ENCODE measurements around the gene AGAP1.

Gene AGAP1

DNA sequence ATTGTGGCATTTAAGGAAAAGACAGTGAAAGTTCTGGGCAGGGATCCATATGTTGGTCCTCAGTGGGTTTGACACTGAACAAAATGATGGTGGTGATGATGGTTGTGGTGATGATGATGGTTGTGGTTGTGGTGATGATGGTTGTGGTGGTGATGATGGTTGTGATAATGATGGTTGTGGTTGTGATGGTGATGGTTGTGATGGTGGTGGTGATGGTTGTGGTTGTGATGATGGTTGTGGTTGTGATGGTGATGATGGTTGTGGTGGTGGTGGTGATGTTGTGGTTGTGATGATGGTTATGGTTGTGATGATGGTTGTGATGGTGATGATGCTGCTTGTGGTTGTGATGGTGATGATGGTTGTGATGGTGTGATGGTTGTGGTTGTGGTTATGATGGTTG lies 308.7 kb downstream of the AGAP1 start:
- no peaks in the 10 kb centered on the region for H3K27me3 ChIP-seq (ENCODE audit: control insufficient read depth, insufficient read depth, low read length)
- H3K27ac ChIP-seq (ENCODE audit: low read length), result no peak overlapping the region
- H3K4me3 ChIP-seq (ENCODE audit: low read length), result no peak overlapping the region
- H3K9me3 ChIP-seq (ENCODE audit: control insufficient read depth, insufficient read depth, low read length), result no peaks in the 10 kb centered on the region
- H3K36me3 ChIP-seq (ENCODE audit: control insufficient read depth, insufficient read depth, low read length), result peaks cover 4% of the 10 kb centered on the region; the same call in 1 of the 2 replicates
- DNase-seq (ENCODE audit: low read depth, low spot score), result no peak
- no peaks in the 10 kb centered on the region; the same call in 1 of the 2 replicates for H3K4me1 ChIP-seq (ENCODE audit: control insufficient read depth, insufficient read depth, low read length)

- Histone ChIP-seq H3K4me3 (ENCODE audit: low read length) (no peak overlapping the region), H3K4me1 (ENCODE audit: control insufficient read depth, insufficient read depth, low read length) (no peaks in the 10 kb centered on the region; the same call in 1 of the 2 replicates), H3K9me3 (ENCODE audit: control insufficient read depth, insufficient read depth, low read length) (no peaks in the 10 kb centered on the region), H3K27ac (ENCODE audit: low read length) (no peak overlapping the region), H3K27me3 (ENCODE audit: control insufficient read depth, insufficient read depth, low read length) (no peaks in the 10 kb centered on the region), H3K36me3 (ENCODE audit: control insufficient read depth, insufficient read depth, low read length) (peaks cover 4% of the 10 kb centered on the region; the same call in 1 of the 2 replicates)
- no CpG with 5 or more reads among the region's 1 CpG for WGBS (ENCODE audit: insufficient coverage, insufficient read length)
- no peak for DNase-seq (ENCODE audit: low read depth, low spot score)
These were observed 309.2 kb downstream of the AGAP1 start for GRCh38 chr2:235803028-235803427.

- H3K27me3 ChIP-seq (ENCODE audit: control insufficient read depth, insufficient read depth, low read length), result no peaks in the 10 kb centered on the region
- H3K4me3 ChIP-seq (ENCODE audit: low read length), result no peak overlapping the region
- H3K4me1 ChIP-seq (ENCODE audit: control insufficient read depth, insufficient read depth, low read length), result no peaks in the 10 kb centered on the region; the same call in 1 of the 2 replicates
- no peak for DNase-seq (ENCODE audit: low read depth, low spot score)
- peaks cover 4% of the 10 kb centered on the region; the same call in 1 of the 2 replicates for H3K36me3 ChIP-seq (ENCODE audit: control insufficient read depth, insufficient read depth, low read length)
- no CpG with 5 or more reads among the region's 6 CpGs for WGBS (ENCODE audit: insufficient coverage, insufficient read length)
- H3K27ac ChIP-seq (ENCODE audit: low read length), result no peak overlapping the region
- no peaks in the 10 kb centered on the region for H3K9me3 ChIP-seq (ENCODE audit: control insufficient read depth, insufficient read depth, low read length)
These were observed 310.8 kb downstream of the AGAP1 start for GRCh38 chr2:235804676-235805075.

DNA sequence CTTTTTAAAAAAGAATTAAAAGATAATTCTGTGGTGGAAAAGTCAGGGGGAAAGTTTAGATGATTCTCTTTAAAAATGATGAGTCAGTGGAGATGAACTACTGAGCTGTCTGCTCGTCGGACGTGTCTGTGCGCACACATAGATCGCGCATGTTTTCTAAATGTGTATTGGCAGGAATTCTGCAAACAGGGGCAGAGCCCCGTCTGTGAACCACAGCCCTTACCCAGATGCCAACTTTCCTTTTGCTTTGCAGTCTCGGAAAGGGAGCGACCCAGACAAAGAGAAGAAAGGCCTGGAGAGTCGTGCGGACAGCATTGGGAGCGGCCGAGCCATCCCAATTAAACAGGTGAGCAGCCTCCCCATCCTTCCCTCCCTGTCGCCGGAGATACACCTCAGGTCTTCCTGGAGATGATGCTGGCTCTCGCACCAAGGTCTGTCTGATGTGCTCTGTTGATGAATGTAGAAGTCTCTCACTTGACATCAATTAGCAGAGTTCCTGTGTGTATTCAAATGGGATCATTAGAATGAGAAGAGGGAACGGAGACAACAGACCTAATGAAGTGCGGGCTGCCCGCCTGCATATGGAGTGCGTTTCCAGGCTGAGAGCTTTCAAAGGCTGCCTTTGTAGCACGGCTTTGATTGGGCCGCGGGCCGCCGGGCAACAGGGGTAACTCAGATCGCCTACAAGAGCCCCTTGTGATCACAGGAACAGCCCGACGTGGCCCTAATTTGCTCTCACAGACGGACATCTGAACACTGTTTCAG lies 313.3 kb downstream of the AGAP1 start:
- DNase-seq (ENCODE audit: low read depth, low spot score), result no peak
- Histone ChIP-seq H3K27me3 (ENCODE audit: control insufficient read depth, insufficient read depth, low read length) (no peaks in the 10 kb centered on the region), H3K36me3 (ENCODE audit: control insufficient read depth, insufficient read depth, low read length) (no peaks in the 10 kb centered on the region), H3K4me1 (ENCODE audit: control insufficient read depth, insufficient read depth, low read length) (peaks cover 1% of the 10 kb centered on the region), H3K9me3 (ENCODE audit: control insufficient read depth, insufficient read depth, low read length) (no peaks in the 10 kb centered on the region), H3K4me3 (ENCODE audit: low read length) (no peak overlapping the region), H3K27ac (ENCODE audit: low read length) (no peak overlapping the region)
- no CpG with 5 or more reads among the region's 29 CpGs for WGBS (ENCODE audit: insufficient coverage, insufficient read length)

DNA sequence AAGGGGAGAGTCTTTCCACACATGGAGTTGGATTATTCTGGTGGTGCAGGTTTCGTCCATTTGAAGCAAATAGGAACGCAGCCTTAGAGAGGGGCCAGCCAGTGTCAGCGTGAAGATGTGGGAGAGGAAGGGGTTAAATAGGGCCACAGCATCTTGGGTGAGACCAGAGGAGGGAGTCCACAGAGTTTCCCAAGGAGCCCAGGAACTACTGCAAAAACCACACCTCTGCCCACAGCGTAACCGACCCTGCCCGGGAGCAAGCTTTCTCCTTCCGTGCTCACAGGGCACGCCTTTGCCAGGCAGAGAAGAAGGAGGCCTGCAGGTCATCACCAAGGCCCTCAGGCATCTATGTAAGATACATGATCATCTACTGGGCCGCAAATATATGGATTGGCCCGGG lies 314.5 kb downstream of the AGAP1 start:
- Histone ChIP-seq H3K9me3 (ENCODE audit: control insufficient read depth, insufficient read depth, low read length) (no peaks in the 10 kb centered on the region), H3K36me3 (ENCODE audit: control insufficient read depth, insufficient read depth, low read length) (no peaks in the 10 kb centered on the region), H3K27me3 (ENCODE audit: control insufficient read depth, insufficient read depth, low read length) (no peaks in the 10 kb centered on the region), H3K4me1 (ENCODE audit: control insufficient read depth, insufficient read depth, low read length) (peaks cover 1% of the 10 kb centered on the region), H3K4me3 (ENCODE audit: low read length) (no peak overlapping the region), H3K27ac (ENCODE audit: low read length) (no peak overlapping the region)
- DNase-seq (ENCODE audit: low read depth, low spot score), result no peak
- no CpG with 5 or more reads among the region's 10 CpGs for WGBS (ENCODE audit: insufficient coverage, insufficient read length)

DNA sequence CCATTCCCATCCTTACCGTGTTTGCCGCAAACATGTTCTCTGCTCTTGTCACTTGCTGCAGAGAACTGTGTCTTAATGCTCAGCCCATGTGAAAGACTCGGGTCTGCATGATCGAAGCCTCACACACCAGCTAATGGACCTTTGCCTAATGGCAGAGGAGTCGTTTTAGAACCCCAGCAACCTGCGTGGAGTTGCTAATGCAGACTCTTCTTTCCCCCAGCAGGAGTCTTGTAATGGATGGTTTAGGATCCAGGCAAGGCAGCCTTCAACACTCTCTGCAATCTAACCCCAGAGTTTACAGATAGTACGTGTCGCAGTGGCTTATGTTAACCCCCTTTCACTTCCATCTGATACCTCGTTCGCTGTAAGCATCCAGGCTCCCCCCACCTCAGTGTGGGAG lies 316.4 kb downstream of the AGAP1 start:
- Histone ChIP-seq H3K27ac (ENCODE audit: low read length) (no peak overlapping the region), H3K36me3 (ENCODE audit: control insufficient read depth, insufficient read depth, low read length) (no peaks in the 10 kb centered on the region), H3K4me3 (ENCODE audit: low read length) (no peak overlapping the region), H3K27me3 (ENCODE audit: control insufficient read depth, insufficient read depth, low read length) (no peaks in the 10 kb centered on the region), H3K9me3 (ENCODE audit: control insufficient read depth, insufficient read depth, low read length) (no peaks in the 10 kb centered on the region), H3K4me1 (ENCODE audit: control insufficient read depth, insufficient read depth, low read length) (peaks cover 1% of the 10 kb centered on the region)
- no CpG with 5 or more reads among the region's 10 CpGs for WGBS (ENCODE audit: insufficient coverage, insufficient read length)
- DNase-seq (ENCODE audit: low read depth, low spot score), result no peak

DNA sequence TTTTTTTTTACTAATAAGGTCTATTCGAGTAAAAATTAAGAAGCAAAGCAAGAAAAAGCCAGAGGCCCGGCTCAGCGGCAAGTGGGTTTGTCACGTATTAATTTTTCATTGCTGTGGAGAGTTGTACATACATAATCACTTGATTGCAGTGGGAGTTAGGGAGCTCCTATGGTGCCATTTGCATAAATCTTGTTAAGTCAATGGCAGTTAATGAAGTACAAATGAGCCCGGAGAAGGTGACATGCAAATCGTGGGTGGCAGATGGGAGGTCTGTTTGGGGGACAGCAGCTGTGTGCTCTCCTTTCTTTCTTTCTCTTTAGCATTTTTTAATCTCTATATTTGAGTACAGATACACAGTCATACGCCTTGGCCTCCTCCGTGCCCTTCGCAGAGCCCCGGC lies 317.0 kb downstream of the AGAP1 start:
- Histone ChIP-seq H3K9me3 (ENCODE audit: control insufficient read depth, insufficient read depth, low read length) (no peaks in the 10 kb centered on the region), H3K4me1 (ENCODE audit: control insufficient read depth, insufficient read depth, low read length) (peaks cover 1% of the 10 kb centered on the region), H3K4me3 (ENCODE audit: low read length) (no peak overlapping the region), H3K27me3 (ENCODE audit: control insufficient read depth, insufficient read depth, low read length) (no peaks in the 10 kb centered on the region), H3K27ac (ENCODE audit: low read length) (no peak overlapping the region), H3K36me3 (ENCODE audit: control insufficient read depth, insufficient read depth, low read length) (no peaks in the 10 kb centered on the region)
- DNase-seq (ENCODE audit: low read depth, low spot score), result no peak
- no CpG with 5 or more reads among the region's 10 CpGs for WGBS (ENCODE audit: insufficient coverage, insufficient read length)

DNA sequence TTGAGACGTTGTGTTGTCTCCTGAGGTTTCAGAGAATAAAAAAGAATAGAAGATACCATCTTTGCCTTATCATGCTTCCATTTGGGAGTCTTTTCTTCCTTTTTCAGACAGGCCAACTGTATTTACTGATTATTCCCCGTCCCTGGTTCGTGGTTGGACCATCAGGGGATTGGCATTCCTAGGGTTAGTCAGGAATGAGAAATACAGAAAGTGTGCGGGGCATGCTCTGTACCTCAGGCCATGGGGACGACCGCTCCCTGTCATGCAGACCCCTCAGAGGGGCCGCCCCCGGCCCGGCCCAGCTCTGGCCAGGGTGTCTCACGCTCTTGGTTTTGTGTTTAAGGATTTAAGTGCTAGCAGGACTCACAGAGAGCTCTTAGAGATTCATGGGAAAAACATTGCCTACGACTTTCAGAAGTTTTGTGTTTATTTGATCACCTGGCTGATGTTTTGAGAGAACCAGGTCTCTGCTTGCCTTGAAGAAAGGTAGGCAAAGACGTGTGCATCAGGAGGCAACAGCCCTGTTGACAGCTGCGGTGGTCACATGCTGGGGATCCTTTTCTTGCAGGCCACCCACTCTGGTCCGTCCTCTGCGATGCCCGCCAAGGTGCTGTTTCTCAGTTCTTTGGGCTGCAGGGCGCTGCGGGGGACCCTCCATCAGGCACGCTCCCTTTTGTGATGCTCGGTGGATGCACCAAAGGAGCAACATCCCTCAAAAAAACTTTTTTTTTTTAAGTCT lies 317.8 kb downstream of the AGAP1 start:
- Histone ChIP-seq H3K27me3 (ENCODE audit: control insufficient read depth, insufficient read depth, low read length) (no peaks in the 10 kb centered on the region), H3K9me3 (ENCODE audit: control insufficient read depth, insufficient read depth, low read length) (no peaks in the 10 kb centered on the region), H3K36me3 (ENCODE audit: control insufficient read depth, insufficient read depth, low read length) (no peaks in the 10 kb centered on the region), H3K4me3 (ENCODE audit: low read length) (no peak overlapping the region), H3K4me1 (ENCODE audit: control insufficient read depth, insufficient read depth, low read length) (peaks cover 1% of the 10 kb centered on the region), H3K27ac (ENCODE audit: low read length) (no peak overlapping the region)
- DNase-seq (ENCODE audit: low read depth, low spot score), result no peak
- WGBS (ENCODE audit: insufficient coverage, insufficient read length), result no CpG with 5 or more reads among the region's 20 CpGs

DNA sequence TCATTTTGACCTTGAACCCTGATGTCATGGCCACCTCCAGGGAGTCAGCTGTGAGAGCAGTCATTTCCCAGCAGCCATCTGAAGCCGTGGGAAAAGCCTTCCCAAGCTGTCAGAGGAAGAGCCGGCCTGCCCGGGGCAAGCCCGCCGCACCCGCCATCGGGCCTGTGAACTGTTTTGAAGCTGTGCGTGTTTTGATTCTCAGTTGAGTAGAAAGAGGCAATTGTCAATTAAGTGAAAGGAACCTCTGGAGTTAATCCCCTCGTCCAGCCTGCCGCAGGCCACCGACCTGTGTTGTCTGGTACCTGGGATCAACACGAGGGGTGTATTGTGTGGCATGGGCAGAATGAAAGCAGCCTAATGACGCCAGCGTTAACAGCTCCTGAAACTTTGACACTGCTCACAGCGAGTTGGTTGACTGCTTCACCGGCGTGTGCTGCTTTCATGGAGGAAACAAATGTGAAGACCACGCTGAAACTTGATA lies 318.4 kb downstream of the AGAP1 start:
- H3K27ac ChIP-seq (ENCODE audit: low read length), result no peak overlapping the region
- no peak overlapping the region for H3K4me3 ChIP-seq (ENCODE audit: low read length)
- DNase-seq (ENCODE audit: low read depth, low spot score), result no peak
- H3K9me3 ChIP-seq (ENCODE audit: control insufficient read depth, insufficient read depth, low read length), result no peaks in the 10 kb centered on the region
- no peaks in the 10 kb centered on the region for H3K27me3 ChIP-seq (ENCODE audit: control insufficient read depth, insufficient read depth, low read length)
- no CpG with 5 or more reads among the region's 18 CpGs for WGBS (ENCODE audit: insufficient coverage, insufficient read length)
- no peaks in the 10 kb centered on the region for H3K36me3 ChIP-seq (ENCODE audit: control insufficient read depth, insufficient read depth, low read length)
- peaks cover 1% of the 10 kb centered on the region for H3K4me1 ChIP-seq (ENCODE audit: control insufficient read depth, insufficient read depth, low read length)

DNA sequence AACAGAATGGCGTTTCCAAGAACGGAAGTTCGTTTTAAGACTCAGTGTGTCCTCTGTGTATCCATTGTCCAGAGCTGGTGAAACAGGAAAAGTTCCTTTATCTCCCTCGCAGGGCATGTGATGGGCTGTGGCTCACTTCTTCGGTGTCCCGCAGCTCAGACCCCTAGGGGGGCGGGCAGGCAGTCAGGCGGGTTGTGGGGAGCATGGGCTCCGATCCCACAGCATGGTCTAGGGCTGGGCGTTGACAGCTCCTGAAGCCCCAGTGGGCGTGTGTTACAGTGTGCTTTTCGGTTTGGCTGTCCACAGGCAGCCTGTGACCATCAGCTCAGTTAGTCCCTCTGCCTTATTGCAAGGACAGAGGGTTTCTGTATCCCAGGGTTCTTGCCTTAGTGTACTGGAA lies 319.6 kb downstream of the AGAP1 start:
- Histone ChIP-seq H3K9me3 (ENCODE audit: control insufficient read depth, insufficient read depth, low read length) (no peaks in the 10 kb centered on the region), H3K27me3 (ENCODE audit: control insufficient read depth, insufficient read depth, low read length) (no peaks in the 10 kb centered on the region), H3K4me1 (ENCODE audit: control insufficient read depth, insufficient read depth, low read length) (peaks cover 1% of the 10 kb centered on the region; the same call in 1 of the 2 replicates), H3K4me3 (ENCODE audit: low read length) (no peak overlapping the region), H3K27ac (ENCODE audit: low read length) (no peak overlapping the region), H3K36me3 (ENCODE audit: control insufficient read depth, insufficient read depth, low read length) (no peaks in the 10 kb centered on the region)
- whole genome bisulfite sequencing (ENCODE audit: insufficient coverage, insufficient read length), result no CpG with 5 or more reads among the region's 12 CpGs
- DNase-seq (ENCODE audit: low read depth, low spot score), result no peak

Data from iPS DF 6.9 (cell line).